GM12878 (cell line): ENCODE data around the gene ADGRD2. TPM values are rescaled to one million over a fixed set of nuclear protein-coding genes. Genes with fewer than 3 reads are reported as not detected.

Experiments used
- ATAC-seq: fragments of 200-7000 bp; cut with Tn5 transposase; 3 replicates; pipeline ENCODE4 v1.9.1; 2020; ENCODE audit warnings: mild to moderate bottlenecking, moderate library complexity
- BruUV-seq: library from RNA; stranded (reverse); fragments of 400-500 nt; replicated peaks from 2 replicates; lab custom pipeline; 2021; lab: Mats Ljungman, UMichigan
- CTCF ChIA-PET: fragments of 300-600 bp; sonication (Branson Sonifier 250); formaldehyde crosslinking; extraction: SDS; loops from one replicate; lab custom pipeline; 2021; ENCODE audit warnings: inconsistent platforms; lab: Yijun Ruan, JAX
- POLR2A ChIA-PET: fragments of 350-600 bp; formaldehyde crosslinking; extraction: SDS; loops from one replicate; lab custom pipeline; 2021; ENCODE audit warnings: inconsistent platforms; lab: Charles Lee
- RAD21 ChIA-PET: fragments of 300-600 bp; sonication (Branson Sonifier 250); formaldehyde crosslinking; loops from one replicate; lab custom pipeline; 2023; ENCODE audit warnings: antibody characterized with exemption; ENCODE audit not compliant: unreplicated experiment; lab: Charles Lee
- SMC1A ChIA-PET: fragments of 300-600 bp; sonication (Branson Sonifier 250); formaldehyde crosslinking; loops from one replicate; lab custom pipeline; 2023; ENCODE audit not compliant: unreplicated experiment, uncharacterized antibody; lab: Charles Lee
- DNase-seq: peaks from one replicate; pipeline ENCODE4 v3.0.0-alpha.2; 2011; ENCODE audit warnings: low read depth, low spot score
- FAIRE-seq: peaks from 3 replicates; lab custom pipeline; 2011; peaks lifted over from hg19 to GRCh38; lab: Jason Lieb, UNC
- H2AFZ ChIP-seq: 2 replicates; pipeline ENCODE4 v1.6.0; 2011; ENCODE audit warnings: low read depth, low read length, control low read depth; ENCODE audit not compliant: control insufficient read depth
- H3K27ac ChIP-seq: 2 replicates; pipeline ENCODE4 v1.5.1; 2011; ENCODE audit warnings: control low read depth; ENCODE audit not compliant: control insufficient read depth, insufficient read depth
- H3K27me3 ChIP-seq, 2 experiments: replicated peaks in 1 of 2; 2 replicates each; pipeline versions ENCODE4 v1.6.0 to v1.6.1; 2011; ENCODE audit warnings: low read length in 1 of 2; ENCODE audit not compliant: control insufficient read depth in 2 of 2, insufficient read depth in 2 of 2
- H3K36me3 ChIP-seq, 2 experiments: 2 replicates each; pipeline ENCODE4 v1.5.1; 2011; ENCODE audit warnings: low read length in 1 of 2; ENCODE audit not compliant: control insufficient read depth in 2 of 2, insufficient read depth in 2 of 2
- H3K4me1 ChIP-seq: 2 replicates; pipeline ENCODE4 v1.6.1; 2011; ENCODE audit warnings: mild to moderate bottlenecking, low read length, moderate library complexity, mixed read lengths; ENCODE audit not compliant: control insufficient read depth, insufficient read depth
- H3K4me2 ChIP-seq: 2 replicates; pipeline ENCODE4 v1.6.0; 2011; ENCODE audit warnings: control low read depth; ENCODE audit not compliant: control insufficient read depth, insufficient read depth
- H3K4me3 ChIP-seq: fragments of 200-600 bp; sonication (generic); 2 replicates; pipeline ENCODE4 v1.5.1; 2016
- H3K79me2 ChIP-seq: 2 replicates; pipeline ENCODE4 v1.6.0; 2011; ENCODE audit warnings: low read length; ENCODE audit not compliant: control insufficient read depth, insufficient read depth
- H3K9ac ChIP-seq: 2 replicates; pipeline ENCODE4 v1.8.0; 2011; ENCODE audit warnings: low read length, control low read depth, mixed read lengths; ENCODE audit not compliant: control insufficient read depth, insufficient read depth
- H3K9me3 ChIP-seq: replicated peaks from 3 replicates; pipeline ENCODE4 v1.5.1; 2011; ENCODE audit warnings: mild to moderate bottlenecking, low read length; ENCODE audit not compliant: control insufficient read depth, insufficient read depth
- H4K20me1 ChIP-seq: 2 replicates; pipeline ENCODE4 v1.6.0; 2011; ENCODE audit not compliant: control insufficient read depth, insufficient read depth
- EP300 ChIP-seq, 2 experiments: fragments of 150-350 bp in 1 of 2; IDR thresholded peaks; 2 replicates each; pipeline ENCODE4 v1.6.1; 2011 to 2012; ENCODE audit warnings: low read depth in 2 of 2, low read length in 2 of 2, borderline replicate concordance in 1 of 2, improper control_type of control experiment in 1 of 2, inconsistent platforms in 1 of 2; ENCODE audit not compliant: control insufficient read depth in 1 of 2
- HDAC6 ChIP-seq: fragments of 200-600 bp; sonication (generic); IDR thresholded peaks from one replicate; pipeline ENCODE4 v1.8.0; 2017; ENCODE audit warnings: antibody characterized with exemption; ENCODE audit not compliant: unreplicated experiment
- IRF4 ChIP-seq: IDR thresholded peaks from 2 replicates; pipeline ENCODE4 v1.6.1; 2011; ENCODE audit warnings: low read depth, low read length
- MAX ChIP-seq: IDR thresholded peaks from 2 replicates; pipeline ENCODE4 v1.6.1; 2012; ENCODE audit warnings: low read depth, low read length, improper control_type of control experiment
- SMAD1 ChIP-seq: fragments of 450-650 bp; IDR thresholded peaks from 2 replicates; pipeline ENCODE4 v1.6.1; 2018; ENCODE audit warnings: mild to moderate bottlenecking, low read depth; ENCODE audit not compliant: partially characterized antibody
- TBL1XR1 ChIP-seq: IDR thresholded peaks from 2 replicates; pipeline ENCODE4 v1.6.1; 2012; ENCODE audit warnings: low read depth, low read length, improper control_type of control experiment
- WGBS: methylation state at CpG from one replicate; pipeline ENCODE4 v1.1.6; 2016; ENCODE audit warnings: low lambda C conversion rate; ENCODE audit not compliant: insufficient replicate concordance, insufficient coverage; ENCODE audit errors: missing lambda C conversion rate; 5-methylcytosine and 5-hydroxymethylcytosine counted together
- in situ Hi-C: fragments of 300-500 bp; cut with MboI; formaldehyde crosslinking; loops from 9 replicates; pipeline ENCODE4 v1.14.3; 2018; ENCODE audit warnings: mixed read lengths
- intact Hi-C: fragments of 100-400 bp; cut with micrococcal nuclease; formaldehyde crosslinking; loops from one replicate; pipeline ENCODE4 v1.14.2; 2022; ENCODE audit not compliant: unreplicated experiment
- polyA plus RNA-seq, 11 experiments: library from polyadenylated mRNA; depleted of rRNA in 4 of 11; unstranded in 6 of 11; stranded (reverse) in 5 of 11; fragments of >200 nt; fragmentation: Nextera tagmentation in 4 of 11; fragmentation: Illumina TruSeq in 1 of 11; extraction: Ambion mirVana in 4 of 11; extraction: Trizol in 1 of 11; gene quantifications; 1 replicate in 1 of 11; 2 replicates in 10 of 11; pipeline versions ENCODE4 v1.2.1 to v1.2.3, GENCODE V29; 2011 to 2016; ENCODE audit warnings: inconsistent platforms in 2 of 11, missing spikeins in 2 of 11, low read depth in 1 of 11
- total RNA-seq, 4 experiments: library from RNA; depleted of rRNA in 3 of 4; stranded (reverse); fragments of >200 nt in 3 of 4; fragmentation: Illumina TruSeq in 1 of 4; extraction: Trizol in 1 of 4; gene quantifications; 2 replicates each; pipeline versions ENCODE4 v1.2.1 to v1.2.3, GENCODE V29; 2013 to 2021
- TF ChIP-seq, protein P1 (sequence below), 3 experiments: IDR thresholded peaks in 2 of 3; conservative IDR thresholded peaks in 1 of 3; 2 replicates each; pipeline ENCODE4 v1.5.1; 2011; ENCODE audit warnings: low read depth in 3 of 3, low read length in 3 of 3, mild to moderate bottlenecking in 3 of 3, control low read depth in 2 of 3, moderate library complexity in 2 of 3, inconsistent platforms in 1 of 3, mixed read lengths in 1 of 3; ENCODE audit not compliant: control insufficient read depth in 2 of 3, insufficient read depth in 1 of 3; ENCODE audit errors: extremely low read depth in 1 of 3
- TF ChIP-seq, protein P2 (sequence below): fragments of 450-650 bp; IDR thresholded peaks from 2 replicates; pipeline ENCODE4 v1.6.1; 2017; ENCODE audit warnings: antibody characterized with exemption, mild to moderate bottlenecking, moderate library complexity

Gene ADGRD2
- total and polyA plus RNA-seq, 10 of the 15 experiments (the other 5 are each of a cell fraction or from before 2014, with no cell fraction given): not detected

DNA sequence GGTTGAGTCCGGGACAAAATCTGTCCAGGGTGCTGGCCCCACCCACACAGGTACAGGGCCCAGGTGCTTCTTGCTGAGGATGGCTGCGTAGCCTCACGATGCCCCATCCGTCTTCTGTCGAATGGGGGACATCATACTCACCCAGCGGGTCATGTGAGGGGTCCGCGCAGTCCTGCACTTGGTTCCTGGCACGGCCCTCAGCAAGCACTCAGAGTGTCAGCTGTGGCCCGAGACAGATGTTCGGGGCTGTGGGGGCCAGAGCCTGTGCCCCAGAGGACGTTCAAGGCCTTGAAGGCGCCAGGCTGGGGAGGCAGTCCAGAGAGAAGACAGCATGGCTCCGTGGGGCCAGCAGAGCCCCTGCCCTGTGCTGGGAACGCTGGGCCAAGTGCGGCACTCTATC is 29.1 kb downstream of the ADGRD2 start:
- ChIA-PET SMC1A (no interaction called here), POLR2A (no interaction called here), RAD21 (no interaction called here), CTCF (no interaction called here)
- Histone ChIP-seq H2AFZ (no peak overlapping the region), H3K36me3 (no peaks in the 10 kb centered on the region), H4K20me1 (no peaks in the 10 kb centered on the region), H3K4me2 (no peak overlapping the region), H3K9ac (no peak overlapping the region), H3K79me2 (no peaks in the 10 kb centered on the region), H3K9me3 (no peaks in the 10 kb centered on the region), H3K27ac (no peak overlapping the region), H3K27me3 (peaks cover 2 to 3% of the 10 kb centered on the region in 2 experiments; a peak in 3 of 4 replicates), H3K4me3 (no peak overlapping the region), H3K4me1 (no peaks in the 10 kb centered on the region)
- WGBS: 60% methylated on average over 15 of the region's 16 CpGs
- ATAC-seq: no peak
- intact Hi-C loops (no loop called here), in situ Hi-C loops (no loop called here)
- no peak for FAIRE-seq
- no TSS peak for BruUV-seq
- DNase-seq: no peak
- no peak for TF ChIP-seq SMAD1
- TF ChIP-seq IRF4: no peak
- no peak for TF ChIP-seq EP300 (IDR thresholded peaks at IDR 0.05; ENCODE audit: borderline replicate concordance in 1 of 2, control insufficient read depth in 1 of 2, low read depth in 2 of 2, low read length in 2 of 2)
- TF ChIP-seq MAX: no peak
- TF ChIP-seq TBL1XR1: no peak
- TF ChIP-seq, protein P1, sequence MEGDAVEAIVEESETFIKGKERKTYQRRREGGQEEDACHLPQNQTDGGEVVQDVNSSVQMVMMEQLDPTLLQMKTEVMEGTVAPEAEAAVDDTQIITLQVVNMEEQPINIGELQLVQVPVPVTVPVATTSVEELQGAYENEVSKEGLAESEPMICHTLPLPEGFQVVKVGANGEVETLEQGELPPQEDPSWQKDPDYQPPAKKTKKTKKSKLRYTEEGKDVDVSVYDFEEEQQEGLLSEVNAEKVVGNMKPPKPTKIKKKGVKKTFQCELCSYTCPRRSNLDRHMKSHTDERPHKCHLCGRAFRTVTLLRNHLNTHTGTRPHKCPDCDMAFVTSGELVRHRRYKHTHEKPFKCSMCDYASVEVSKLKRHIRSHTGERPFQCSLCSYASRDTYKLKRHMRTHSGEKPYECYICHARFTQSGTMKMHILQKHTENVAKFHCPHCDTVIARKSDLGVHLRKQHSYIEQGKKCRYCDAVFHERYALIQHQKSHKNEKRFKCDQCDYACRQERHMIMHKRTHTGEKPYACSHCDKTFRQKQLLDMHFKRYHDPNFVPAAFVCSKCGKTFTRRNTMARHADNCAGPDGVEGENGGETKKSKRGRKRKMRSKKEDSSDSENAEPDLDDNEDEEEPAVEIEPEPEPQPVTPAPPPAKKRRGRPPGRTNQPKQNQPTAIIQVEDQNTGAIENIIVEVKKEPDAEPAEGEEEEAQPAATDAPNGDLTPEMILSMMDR (IDR thresholded peaks at IDR 0.05 in 2 of 3, conservative IDR thresholded peaks at IDR 0.05 in 1 of 3; ENCODE audit: control insufficient read depth in 2 of 3, extremely low read depth in 1 of 3, insufficient read depth in 1 of 3, low read depth in 3 of 3, low read length in 3 of 3): no peak
- TF ChIP-seq HDAC6: no peak
- TF ChIP-seq, protein P2, sequence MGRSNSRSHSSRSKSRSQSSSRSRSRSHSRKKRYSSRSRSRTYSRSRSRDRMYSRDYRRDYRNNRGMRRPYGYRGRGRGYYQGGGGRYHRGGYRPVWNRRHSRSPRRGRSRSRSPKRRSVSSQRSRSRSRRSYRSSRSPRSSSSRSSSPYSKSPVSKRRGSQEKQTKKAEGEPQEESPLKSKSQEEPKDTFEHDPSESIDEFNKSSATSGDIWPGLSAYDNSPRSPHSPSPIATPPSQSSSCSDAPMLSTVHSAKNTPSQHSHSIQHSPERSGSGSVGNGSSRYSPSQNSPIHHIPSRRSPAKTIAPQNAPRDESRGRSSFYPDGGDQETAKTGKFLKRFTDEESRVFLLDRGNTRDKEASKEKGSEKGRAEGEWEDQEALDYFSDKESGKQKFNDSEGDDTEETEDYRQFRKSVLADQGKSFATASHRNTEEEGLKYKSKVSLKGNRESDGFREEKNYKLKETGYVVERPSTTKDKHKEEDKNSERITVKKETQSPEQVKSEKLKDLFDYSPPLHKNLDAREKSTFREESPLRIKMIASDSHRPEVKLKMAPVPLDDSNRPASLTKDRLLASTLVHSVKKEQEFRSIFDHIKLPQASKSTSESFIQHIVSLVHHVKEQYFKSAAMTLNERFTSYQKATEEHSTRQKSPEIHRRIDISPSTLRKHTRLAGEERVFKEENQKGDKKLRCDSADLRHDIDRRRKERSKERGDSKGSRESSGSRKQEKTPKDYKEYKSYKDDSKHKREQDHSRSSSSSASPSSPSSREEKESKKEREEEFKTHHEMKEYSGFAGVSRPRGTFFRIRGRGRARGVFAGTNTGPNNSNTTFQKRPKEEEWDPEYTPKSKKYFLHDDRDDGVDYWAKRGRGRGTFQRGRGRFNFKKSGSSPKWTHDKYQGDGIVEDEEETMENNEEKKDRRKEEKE: no peak
